GM10847 (cell line): ENCODE data around the gene STXBP5.

Experiments
- POLR2A ChIP-seq: IDR thresholded peaks from 2 replicates; pipeline ENCODE4 v1.6.1; 2011; ENCODE audit not compliant: insufficient read length; ENCODE audit errors: extremely low read depth

The STXBP5 gene

DNA sequence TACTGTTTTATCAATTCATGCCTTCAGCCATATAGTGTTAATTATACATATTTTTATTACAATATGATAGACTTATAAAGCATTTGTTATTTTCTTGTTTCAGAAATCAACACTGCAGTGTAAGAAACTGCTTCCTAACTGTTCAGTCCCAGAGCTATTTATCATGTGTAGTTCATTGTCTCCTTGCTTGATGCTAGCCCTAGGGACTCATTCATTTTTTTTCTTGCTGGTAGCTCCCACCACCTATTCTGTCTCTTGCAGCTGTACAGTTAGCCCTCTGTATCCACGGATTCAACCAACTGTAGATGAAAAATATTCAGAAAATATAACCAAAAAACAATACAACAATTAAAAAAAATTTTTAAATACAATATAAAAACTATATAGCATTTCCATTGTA is 121.3 kb downstream of the STXBP5 start:
- TF ChIP-seq POLR2A, result no peak

DNA sequence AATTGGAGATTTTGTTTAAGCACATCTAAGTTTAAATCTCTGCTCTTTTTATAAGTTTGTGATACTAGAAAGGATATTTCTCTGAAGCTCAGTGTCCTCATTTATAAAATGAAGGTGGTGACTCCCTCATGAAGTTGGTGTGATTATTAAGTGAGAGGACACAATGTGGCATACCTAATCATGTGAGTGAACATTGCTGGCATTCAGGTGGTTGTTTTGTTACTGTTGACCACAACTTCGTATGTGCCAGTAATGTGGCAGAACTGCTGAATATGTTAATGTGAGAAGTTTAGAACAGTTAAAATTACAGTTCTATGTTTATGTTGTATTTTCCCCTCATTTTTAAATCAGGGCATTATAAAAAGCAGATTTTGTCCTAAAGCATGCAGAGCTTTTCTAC is 127.2 kb downstream of the STXBP5 start:
- no peak for TF ChIP-seq POLR2A

DNA sequence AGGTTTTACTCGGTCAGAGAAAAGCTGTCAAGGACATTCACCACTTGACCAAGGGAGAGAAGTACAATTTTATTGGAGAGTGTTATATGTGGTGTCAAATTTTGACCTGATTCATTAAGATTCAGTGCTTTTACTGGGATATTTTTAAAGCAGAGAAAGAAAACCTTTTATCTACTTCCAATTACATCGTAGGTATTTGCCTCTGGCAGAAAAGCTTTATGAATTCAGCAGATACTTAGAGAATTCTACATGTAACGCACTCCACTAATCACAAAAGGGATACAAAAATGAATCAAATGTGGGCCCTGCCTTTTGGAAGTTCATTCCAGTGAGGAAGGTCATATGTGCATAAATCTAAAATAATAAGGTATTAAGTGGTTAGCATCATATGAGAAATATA is 133.7 kb downstream of the STXBP5 start:
- no peak for TF ChIP-seq POLR2A

DNA sequence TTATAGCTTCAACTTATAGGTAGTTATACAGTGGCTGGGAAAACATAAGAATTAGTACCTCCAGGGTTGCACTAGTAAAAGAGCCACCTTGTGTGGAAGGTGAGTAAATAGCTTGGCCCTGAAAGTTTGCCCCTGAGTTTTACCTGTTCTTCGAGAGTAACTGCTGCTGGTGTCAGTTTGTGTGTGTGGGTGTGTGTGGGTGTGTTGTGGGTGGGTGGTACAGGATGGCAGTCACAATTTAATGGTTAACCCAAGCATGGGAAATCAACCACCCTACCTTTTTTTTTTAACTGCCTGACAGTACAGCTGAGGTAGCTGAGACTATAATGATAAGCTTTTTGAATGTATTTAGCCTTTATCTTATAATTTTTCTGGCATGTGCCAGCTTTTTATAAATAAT is 137.3 kb downstream of the STXBP5 start:
- no peak for TF ChIP-seq POLR2A

DNA sequence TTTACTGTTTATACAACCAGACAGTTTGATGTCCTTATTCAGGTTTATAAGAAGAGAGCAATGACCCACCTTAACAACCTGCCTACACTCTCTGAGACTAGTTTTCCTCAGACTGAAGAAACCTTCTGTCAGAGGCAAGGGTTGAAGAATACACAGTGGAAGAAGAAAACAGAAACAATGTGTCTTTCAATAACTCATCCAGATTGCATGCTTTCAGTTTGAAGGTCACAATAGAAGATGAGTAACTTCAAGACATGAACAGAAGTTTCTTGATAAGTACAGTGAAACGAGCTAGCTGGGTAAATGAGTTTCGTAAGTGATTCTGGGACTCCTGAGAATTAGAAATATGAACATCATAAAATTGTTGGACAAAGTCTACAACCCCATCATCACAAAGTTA is 141.7 kb downstream of the STXBP5 start:
- TF ChIP-seq POLR2A, result no peak

DNA sequence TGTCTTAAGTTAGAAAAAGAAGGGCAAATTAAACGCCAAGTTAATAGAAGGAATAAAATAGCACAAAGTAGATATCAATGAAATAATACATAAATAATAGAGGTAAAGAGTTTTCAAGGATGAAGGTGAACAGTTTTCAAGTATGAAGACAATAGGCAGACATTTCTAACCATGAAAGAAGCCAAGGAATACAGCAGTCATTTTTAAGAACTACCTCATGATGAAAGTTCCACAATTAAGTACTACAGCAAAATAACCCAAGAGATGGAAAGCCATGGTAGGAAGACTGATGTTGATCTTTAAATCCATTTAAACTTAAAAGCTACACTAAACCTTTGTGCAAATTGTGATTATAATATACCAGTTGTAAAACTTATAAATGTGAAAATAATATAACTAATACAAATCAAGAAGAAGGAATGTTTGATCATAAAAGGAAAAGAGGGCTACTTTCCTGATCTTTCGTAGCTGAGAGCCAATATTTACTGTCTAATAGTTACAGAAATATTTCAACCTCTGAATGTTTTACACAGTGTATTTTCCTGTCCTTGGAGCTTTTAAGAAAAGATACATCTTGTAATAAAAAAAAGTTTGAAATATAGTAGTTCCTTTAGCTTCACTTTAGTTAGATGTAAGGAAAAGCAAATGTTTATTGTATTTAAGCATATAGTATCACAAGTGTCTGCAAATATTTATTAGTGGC is 143.1 kb downstream of the STXBP5 start:
- TF ChIP-seq POLR2A, result no peak

DNA sequence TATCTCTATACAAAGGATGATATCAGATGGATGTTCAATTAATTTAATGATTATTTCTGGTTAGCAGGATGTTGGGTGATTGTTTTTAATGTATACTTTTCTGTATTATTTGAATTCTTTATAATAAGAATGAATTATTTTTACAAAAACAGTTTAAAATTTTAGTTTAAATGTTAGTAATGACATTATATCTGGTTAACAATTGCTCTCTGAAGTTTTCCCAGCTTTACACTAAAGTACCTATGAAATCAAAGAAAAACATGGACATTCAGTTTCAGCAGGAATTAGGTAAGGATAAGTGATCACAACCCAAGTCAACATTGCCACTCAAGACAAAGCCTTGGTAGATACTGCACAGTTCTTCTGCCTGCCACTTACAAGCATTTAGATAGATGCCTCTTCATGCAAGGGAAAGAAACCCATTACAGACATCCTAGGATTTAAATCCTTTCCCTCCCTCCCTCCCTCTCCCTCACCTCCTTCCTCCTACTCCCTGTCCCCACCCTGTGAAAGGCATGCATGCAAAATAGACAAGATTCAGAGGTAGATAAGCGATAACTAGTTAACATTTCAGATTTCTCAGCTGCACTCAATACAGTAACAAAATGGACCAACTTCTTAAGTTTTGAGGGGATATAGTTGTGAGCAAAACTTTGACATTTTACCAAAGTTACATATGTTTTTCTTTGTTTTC is 143.8 kb downstream of the STXBP5 start:
- TF ChIP-seq POLR2A, result no peak

DNA sequence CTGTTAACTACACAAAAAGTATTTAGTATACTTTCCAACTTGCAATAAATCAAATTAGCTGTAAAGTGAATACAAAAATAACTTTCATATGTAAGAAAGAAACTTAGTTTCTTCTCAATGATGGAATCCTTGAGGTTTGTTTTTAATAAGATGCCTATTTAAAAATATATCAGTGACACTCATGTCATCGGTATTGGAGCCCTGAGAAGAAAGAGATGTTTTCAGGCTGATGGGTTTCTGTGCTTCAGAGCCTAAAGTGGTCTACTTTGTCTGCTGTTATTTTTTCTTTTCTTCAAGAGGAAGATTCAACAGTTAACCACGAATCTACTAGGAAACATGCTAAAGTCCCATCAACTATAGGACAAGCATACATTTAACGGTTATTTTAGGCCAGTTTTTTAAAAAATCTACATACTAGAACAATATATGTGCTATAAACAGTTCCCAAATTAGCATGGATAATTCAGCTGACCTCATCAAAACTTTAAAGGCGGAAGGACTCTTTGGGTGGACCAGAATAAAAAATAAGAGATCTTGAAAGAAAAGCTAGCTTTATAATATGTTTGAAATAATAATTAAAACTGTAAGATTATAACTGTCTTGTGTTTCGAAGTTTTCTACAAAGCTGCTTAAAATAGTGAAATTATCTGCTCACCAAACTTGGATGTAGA is 157.2 kb downstream of the STXBP5 start:
- no peak for TF ChIP-seq POLR2A

DNA sequence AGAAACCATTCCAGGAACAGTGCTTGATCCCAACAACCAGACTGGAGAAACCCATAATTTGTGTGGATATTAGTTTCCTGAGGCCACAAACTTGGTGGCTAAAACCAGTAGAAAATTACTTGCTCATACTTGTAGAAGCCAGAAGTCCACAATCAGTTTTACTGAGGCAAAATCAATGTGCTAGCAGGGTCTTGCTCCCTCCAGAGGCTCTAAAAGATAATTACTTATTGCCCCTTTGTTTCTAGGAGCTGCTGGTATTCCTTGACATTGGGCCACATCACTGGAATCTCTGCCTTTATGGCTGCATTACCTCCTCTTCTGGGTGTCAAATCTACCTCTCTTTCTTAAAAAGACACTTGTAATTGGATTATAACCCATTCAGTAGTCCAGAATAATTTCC is 162.1 kb downstream of the STXBP5 start:
- no peak for TF ChIP-seq POLR2A

DNA sequence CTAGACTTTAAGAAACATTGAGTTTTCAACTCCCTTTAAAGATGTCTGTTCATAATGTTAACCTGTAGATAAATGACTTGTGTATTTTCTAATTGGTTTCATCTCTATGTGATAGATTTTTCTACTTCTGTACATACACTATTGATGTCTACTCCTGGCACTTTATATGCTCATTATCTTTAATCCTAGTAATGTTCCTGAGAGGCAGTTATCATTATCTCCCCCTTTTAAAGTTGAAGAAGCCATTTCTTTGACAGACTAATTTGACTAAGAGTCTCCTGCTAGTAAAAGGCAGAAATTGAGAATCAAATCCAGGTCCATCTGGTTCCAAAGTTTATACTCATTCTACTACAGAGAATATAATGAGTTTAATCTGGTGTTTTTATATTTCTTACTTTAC is 167.1 kb downstream of the STXBP5 start:
- no peak for TF ChIP-seq POLR2A

DNA sequence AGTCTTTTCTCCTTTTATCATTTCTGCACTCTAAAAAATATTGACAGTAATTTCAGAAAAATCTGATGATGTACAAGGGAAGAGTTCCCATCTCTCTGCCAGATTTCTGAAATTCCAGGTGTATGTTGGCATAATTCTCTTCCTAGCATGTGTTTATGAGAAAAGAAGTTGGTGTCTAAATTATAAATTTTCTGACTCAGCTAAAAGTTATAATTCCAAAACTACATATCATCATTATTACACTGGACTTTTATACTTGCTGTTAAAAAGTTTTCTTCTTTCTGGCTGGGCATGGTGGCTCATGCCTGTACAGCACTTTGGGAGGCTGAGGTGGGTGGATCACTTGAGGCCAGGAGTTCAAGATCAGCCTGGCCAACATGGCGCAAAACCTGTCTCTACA is 168.6 kb downstream of the STXBP5 start:
- no peak for TF ChIP-seq POLR2A

DNA sequence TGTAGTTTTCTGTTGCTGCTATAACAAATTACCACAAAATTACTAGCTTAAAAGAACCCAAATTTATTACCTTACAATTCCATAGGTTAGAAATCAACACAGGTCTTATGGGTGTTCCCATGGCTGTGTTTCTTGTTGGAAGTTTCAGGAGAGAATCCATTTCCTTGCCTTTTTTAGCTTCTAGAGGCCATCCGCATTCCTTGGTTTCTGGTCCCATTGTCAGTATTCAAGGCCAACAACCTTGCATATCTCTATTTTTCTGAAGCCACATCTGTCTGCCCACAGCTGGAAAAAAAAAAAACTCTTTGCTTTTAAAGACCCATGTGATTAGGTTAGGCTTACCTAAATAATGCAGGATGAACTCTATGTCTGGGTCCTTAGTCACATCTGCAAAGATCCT is 174.6 kb downstream of the STXBP5 start:
- TF ChIP-seq POLR2A, result no peak

DNA sequence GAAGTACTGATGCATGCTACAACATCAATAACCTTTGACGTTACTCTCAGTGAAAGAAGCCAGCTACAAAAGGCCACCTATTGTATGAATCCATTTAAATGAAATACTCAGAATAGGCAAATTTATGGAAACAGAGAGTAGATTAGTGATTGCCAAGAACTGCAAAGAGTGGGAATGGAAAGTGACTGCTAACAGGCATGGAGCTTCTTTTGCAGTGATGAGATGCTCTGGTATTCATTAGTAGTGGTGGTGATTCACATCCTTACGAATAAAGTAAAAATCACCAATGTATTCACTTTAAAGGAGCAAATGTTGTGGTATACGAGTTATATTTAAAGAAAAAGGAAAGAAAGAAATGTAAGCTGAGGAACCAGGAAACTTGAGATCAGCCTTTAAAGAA is 177.5 kb downstream of the STXBP5 start:
- no peak for TF ChIP-seq POLR2A

DNA sequence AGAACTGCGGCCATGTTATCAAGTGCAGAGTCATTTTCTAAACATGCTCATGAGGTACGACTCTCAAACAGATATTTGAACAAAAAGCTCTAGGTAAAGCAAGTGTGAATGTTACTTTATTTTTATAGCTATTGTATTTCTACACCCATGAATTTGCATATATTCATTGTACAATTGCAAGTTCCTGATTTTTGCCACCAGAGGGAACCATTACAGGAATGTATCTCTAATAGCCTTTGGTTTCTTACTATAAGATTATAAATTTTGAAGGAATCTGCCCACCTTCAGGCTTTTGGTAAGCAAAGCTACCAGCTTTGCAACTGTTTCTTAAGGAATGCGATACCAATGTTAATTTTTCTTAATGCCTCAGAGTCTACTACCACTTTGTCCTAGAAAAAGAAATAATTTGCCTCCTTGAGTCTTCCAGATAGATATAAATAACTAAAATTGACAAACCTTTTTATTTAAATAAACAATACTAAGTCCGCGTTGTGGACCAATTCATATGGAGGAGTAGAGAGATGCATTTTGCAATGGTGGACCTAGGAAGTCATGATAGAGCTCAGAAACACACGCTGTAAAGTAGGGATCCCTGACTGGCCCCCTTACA is 178.8 kb downstream of the STXBP5 start:
- TF ChIP-seq POLR2A, result no peak

DNA sequence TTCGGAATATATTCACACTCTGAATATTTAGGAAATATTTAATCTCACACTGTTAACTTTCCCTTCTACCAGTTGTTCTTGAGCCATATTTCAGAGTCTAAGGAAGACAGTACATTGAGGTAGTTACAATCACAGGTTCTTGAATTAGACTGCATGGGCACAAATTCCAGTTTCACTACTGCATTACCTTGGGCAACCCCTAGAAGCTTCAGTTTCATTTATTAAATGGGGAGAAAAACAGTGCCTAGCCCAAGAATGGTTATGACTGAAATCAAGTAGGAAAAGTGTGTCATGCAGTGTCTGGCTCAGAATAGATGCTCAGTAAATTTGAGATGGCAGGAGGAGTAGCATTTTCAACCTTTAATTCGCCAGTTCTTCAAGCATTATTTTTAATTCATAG is 179.8 kb downstream of the STXBP5 start:
- no peak for TF ChIP-seq POLR2A
